HG02973 (cell line): Measurements from ENCODE around the gene EHHADH.

Source experiments
- ATAC-seq: cut with Tn5 transposase; IDR thresholded peaks from one replicate; pipeline ENCODE4 v1.9.1; 2021; ENCODE audit warnings: moderate library complexity; ENCODE audit not compliant: unreplicated experiment

Gene EHHADH

DNA sequence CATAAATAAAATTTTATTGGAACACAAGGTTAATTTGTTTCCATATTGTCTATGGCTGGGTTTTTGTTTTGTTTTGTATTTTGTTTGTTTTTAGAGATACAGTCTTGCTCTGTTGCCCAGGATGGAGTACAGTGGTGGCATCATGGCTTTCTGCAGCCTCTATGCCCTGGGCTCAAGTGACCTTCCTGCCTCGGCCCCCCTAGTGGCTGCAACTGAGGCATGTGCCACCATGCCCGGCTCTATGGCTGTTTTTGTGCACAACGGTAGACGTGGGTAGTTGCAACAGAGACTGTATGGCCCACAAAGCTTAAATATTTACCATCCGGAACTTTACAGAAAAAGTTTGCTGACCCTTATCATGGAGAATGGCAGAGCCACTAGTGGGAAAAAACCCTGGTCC, 54.2 kb downstream of the EHHADH start:
- ATAC-seq = no peak

DNA sequence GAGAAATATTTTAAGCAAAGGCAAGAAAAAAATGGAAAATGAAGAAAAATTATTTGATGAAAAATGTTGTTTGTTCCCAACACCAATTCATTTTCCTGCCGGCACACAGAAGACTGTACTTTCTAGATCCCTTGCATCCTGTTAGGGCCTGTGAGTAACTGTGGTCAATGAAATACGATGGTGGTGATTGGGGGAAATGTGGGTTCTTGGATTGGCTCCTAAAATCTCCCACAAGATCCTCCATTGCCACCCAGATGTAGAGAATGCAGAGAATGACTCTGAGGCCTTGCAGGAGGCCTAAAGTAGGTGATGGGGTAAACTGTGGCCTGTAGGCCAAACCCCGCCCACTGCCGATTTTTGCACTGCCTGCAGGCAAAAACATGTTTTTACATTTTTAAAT, 54.6 kb downstream of the EHHADH start:
- ATAC-seq = no peak

DNA sequence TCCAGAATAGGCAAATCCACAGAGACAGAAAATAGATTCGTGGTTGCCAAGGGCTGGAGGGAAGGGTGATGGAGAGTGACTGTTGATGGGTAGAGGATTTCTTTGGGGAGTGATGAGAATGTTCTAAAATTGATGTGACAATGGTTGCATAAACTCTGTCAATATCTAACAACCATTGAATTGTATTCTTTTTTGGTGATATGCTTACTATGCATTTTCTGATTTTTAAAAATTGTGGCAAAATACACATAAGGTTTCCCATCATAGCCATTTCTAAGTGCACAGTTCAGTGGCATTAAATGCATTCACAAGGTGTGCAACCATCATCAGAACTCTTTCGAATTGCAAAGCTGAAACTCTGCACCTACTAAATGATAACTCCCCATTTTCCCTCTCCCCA, 56.8 kb downstream of the EHHADH start:
- no peak for ATAC-seq

GRCh38 chr3:185195652-185196051, 58.2 kb downstream of the EHHADH start:
- no peak for ATAC-seq

DNA sequence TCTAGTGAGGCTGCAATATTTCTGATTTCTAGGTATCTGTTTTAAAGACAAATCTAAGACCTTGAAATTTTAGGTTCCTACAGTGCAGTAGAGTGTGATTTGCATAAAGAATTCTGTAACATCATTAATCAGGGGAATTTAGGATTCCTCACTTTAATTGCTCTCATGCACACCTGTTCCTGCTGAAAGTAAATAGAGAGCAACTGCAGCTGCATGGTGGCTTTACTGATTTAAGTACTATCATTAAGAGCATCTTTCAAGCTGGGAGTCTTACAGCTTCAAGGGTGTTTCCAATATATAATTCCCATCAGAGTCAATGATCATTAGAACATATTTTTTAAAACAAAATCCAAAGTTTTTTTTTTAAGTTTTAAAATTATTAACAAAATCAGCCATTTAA, 65.0 kb downstream of the EHHADH start:
- no peak for ATAC-seq

DNA sequence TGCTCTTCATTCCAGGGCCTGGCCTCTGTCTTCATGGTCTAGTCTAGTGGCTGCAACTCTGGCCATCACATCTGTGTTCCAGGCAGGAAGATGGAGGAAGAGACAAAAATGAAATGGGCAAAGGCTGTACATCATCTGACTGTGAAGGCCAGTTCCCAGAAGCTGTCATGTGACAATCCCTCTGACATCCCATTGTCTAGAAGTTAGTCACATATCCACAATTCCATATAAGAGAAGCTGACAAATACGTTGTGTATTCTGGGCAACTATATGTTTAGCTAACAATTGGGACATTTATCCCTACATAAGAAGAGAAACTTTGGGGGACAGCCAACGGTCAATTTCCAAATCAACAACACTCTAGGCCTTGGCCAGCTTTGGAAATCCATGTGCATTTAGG, 66.5 kb downstream of the EHHADH start:
- ATAC-seq = no peak

DNA sequence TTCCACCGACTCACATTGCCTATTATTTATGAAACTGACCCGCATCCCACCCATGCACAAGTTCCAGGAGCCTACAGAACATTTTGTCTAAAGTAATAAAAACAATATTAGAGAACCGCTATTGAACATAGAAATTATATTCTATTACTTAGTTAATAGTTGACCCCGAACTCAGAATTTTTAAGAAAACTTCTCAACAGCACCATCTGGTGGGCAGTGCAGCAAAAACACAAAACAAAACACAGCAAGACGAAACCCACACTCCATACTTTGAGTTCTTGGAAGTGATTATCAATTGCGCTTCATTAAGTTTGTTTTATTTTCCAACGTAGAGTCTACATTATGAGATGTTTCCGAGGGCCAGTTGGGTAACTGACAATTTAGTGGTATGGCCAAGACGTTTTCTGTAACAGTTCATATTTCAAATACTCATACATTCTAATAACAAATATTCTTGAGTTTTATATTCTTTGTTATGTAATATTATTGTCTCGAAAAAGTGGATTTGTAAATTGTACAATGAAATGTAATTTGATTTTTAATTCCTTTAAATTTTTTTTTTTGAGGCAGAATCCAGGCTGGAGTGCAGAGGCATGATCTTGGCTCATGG, 77.0 kb downstream of the EHHADH start:
- ATAC-seq = no peak

DNA sequence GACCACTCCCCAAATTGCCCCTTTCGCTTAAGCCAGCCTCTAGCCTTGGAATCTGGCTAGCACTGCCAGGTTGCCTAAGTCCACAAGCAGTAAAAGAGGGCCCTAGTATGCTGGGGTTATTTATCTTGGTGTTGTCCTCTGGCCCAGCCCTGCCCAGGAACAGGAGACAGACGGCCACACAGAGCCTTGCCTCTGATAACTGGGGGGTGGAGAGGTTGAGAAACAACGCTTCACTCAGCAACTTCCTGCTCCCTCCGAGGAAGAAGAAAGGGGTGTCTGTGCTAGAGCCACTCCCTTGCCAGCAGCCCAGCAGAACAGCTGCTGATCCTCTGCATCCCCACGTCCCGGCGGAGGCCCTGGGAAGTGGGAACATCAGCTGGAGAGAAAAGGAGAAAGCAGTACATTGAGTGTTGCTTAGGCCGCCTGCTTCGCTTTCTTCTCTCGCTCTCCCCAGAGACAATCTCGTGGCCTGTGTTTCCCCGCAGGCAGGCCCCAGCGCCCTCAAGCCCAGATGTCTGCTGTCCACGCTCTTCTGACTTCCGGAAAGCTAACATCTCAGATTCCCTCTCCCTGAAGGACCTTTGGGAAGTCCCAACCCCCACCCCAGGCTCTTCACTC, 78.4 kb downstream of the EHHADH start:
- ATAC-seq = no peak

DNA sequence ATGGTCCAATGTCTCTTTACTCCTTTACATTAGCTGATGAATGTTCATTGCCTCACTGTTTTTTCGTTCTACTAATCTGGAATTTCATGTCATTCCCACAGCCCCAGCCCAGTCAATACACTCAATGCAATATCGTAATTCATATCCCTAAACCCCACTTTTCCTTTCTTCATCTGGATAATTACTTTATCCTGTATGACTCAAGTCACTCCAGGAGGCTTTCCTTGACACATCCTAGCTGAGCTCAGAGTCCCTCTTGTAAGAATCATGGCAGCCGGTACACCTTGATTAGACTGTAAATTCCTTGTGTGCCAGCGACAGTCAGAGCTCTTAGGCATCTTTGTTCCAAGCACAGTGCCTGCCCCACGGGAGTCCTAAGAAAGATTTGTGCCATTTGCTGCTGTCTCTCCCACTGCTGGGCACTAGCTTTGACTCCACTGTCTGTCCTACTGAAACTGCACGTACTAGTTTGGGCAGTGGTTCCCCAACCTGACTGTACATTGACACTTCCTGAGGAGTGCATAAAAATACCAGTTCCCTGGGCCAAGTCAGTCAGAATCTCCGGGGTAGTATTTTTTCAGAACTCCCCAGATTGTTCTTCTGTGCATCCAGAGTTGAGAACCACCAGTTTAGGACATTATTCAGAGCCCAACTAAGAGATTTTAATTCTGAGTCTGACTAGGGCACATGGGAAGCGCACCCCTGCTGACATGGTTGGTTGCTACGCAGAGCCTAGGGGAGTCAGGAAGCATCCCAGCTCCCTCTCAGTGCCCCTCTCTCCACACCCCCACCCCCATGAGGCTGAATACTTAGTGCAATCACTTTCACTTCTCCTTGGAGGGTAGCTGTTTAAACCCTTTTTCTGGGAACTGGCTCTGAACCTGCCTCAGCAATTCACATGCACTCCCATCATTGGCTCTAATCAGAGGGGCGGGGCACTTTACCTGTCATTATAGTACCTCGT, 81.5 kb downstream of the EHHADH start:
- no peak for ATAC-seq

DNA sequence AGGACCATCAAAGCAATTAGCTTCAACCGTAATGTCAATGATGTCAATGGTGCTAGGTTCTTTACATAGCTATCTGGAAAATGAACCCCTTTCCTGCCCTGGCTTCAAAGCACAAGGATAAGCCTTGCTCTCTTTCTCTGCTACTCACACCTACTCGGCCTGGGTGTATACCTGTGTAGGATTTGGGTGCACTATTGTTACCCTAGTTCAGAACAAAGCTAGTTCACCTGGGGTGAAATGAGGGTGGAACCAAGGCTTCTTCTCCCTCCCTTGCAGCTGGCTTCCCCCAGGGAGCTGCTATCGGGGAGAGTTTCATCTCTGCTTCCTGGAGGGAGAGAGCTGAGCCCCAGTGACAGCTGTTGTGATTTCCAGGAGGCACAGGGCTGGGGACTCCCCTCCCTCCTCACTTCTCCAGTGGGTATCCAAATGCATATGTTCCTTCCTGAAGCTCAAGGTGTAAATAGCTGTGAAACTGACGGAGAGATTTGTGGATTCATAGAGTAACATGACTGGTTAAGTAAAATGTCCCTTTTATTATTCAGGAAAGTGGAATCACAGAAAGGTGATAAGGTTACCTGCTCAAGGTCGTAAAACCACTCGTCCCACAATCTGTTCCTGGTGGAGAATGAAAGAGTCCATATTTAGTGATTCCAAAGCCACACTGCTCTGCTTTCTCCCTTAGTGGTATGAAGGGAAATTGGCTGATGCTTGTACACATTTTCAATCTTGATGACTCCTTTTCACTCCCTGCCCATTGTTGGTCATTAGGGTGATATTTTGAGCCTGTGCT, 89.2 kb downstream of the EHHADH start:
- ATAC-seq = no peak

- ATAC-seq = no peak
Measured at GRCh38 chr3:185162634-185163033, 91.2 kb downstream of the EHHADH start.

DNA sequence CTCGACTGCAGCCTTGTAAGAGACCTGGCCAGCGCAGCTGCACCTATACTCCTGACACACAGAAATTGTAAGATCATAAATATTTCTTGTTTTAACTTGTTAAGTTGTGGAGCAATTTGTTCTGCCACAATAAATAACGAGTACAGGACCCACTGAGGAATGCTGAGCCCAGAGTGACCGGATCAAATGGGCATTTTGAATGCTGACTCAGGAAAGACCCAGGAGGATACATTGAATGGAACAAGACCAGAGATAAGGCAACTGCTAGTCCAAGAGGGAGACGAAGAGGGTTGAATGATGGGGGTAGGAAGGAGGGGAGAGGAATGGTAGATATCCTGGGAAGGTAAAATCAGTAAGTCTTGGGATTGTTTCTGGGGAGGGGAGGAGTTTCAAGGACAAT, 92.1 kb downstream of the EHHADH start:
- ATAC-seq = no peak

DNA sequence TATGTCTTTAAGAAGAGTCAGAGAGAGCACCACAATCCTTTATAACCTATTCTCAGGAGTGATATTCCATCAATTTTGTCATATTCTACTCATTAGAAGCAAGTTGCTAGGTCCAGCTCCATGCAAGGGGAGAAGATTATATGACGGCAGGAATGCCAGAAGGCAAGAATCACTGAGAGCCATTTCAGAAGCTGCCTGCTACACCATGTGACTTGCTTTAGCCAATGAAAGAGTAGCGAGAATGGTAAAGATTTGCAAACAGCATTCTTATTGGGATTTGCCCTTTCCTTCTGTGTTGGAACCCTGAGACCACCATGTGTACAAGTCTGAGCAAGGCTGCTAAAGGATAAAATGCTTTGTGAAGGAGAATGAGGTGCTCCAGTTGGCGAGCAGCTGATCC, 96.5 kb downstream of the EHHADH start:
- ATAC-seq = no peak

GRCh38 chr3:185155678-185156077, 98.2 kb downstream of the EHHADH start:
- ATAC-seq = no peak

GRCh38 chr3:185153861-185154629, 99.8 kb downstream of the EHHADH start:
- ATAC-seq = no peak

- no peak for ATAC-seq
Measured at GRCh38 chr3:185153171-185153771, 100.6 kb downstream of the EHHADH start.

DNA sequence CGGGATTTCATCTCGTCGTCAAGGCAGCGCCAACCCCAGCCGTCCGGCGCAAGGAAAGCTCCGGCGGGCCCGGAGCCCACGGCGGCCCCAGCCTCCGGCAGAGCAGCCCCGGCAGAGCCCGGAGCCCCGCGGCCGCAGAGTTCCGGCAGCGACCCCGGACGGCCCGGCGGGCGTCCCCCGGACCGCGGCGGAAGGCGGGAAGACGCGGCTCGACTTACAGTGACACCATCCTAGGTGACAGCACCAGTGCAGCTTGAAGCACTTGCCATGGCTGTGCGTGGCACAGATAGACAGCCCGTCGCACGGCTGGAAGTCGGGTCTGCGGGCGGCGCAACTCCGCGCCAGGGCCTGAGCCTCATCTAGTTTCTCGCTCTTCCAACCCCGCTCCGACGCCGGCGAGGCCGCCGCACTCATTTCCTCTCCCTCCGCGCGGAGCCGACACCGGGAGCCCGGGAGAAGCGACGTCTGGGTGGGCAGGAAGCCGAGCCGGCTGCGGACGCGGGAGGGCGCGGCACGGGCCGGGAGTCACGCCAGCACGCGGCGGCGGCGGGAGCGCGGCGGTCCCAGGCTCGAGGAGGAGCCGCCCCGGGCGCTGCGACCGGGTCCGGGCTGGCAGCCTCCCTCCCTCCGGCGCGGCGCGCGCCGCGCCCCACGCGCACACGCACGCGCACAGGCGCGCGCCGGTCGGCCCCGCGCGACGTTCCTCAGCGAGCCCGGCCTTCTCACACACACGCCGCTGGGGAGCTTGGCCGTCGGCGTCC, 101.3 kb downstream of the EHHADH start, which contains the start of gene C3orf70:
TSS of gene C3orf70 (minus strand) at position 651 of the 761 bp plus-strand sequence. CDS start at position 414, 237 bp downstream.
- ATAC-seq = no peak

DNA sequence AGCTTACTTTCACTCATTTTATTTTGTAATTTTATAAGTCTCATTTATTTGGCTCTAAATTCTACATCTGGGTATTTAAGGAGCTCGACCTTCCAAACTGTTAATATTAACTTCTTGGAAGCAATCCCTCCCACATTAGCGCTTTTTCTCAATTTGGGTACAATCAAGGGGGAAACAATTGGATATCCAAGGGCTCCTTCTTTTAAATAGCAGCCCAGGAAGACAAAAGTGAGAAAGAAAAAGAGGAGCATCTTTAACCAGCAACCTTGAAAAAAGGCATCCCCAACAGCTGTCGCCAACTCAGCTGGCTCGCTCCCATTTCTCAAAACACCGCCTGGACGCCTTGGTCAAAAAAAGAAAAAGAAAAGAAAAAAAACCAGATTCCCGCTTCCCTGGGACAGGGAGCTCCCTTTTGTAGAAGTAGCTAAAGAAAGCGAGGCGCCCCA, 101.9 kb downstream of the EHHADH start:
- no peak for ATAC-seq
